SK-N-SH (cell line): ENCODE results near the gene DNTT. TPM values are rescaled to one million over a fixed set of nuclear protein-coding genes. Genes with fewer than 3 reads are reported as not detected.

ENCODE experiments used
- CTCF ChIA-PET: fragments of 300-600, 350-600 bp; formaldehyde crosslinking; extraction: SDS; loops from one replicate; lab custom pipeline; 2021; lab: Yijun Ruan, JAX
- POLR2A ChIA-PET: fragments of 350-600 bp; sonication (Branson Sonifier 250); formaldehyde crosslinking; extraction: SDS; loops from one replicate; lab custom pipeline; 2020; ENCODE audit warnings: antibody characterized with exemption, inconsistent platforms; lab: Yijun Ruan, JAX
- DNase-seq: peaks from one replicate; pipeline ENCODE4 v3.0.0; 2012
- H2AFZ ChIP-seq: fragments of 200-600 bp; sonication (generic); 2 replicates; pipeline ENCODE4 v1.8.1; 2016; ENCODE audit warnings: antibody characterized with exemption, mild to moderate bottlenecking, low read depth
- H3F3A ChIP-seq: fragments of 200-600 bp; sonication (generic); replicated peaks from 2 replicates; pipeline ENCODE3; 2016; ENCODE audit warnings: antibody characterized with exemption, mild to moderate bottlenecking; ENCODE audit not compliant: insufficient read depth
- H3K27ac ChIP-seq, 2 experiments: fragments of 200-500 bp in 1 of 2; fragments of 200-600 bp in 1 of 2; sonication (Bioruptor generic) in 1 of 2; sonication (generic), shearing (Covaris generic) in 1 of 2; 2 replicates each; pipeline versions ENCODE4 v1.5.1 to v1.6.1; 2014 to 2016; ENCODE audit warnings: low read depth in 2 of 2, inconsistent platforms in 1 of 2, low read length in 1 of 2, mild to moderate bottlenecking in 1 of 2, mixed read lengths in 1 of 2
- H3K27me3 ChIP-seq: fragments of 200-600 bp; sonication (generic), shearing (Covaris generic); 2 replicates; pipeline ENCODE4 v1.6.1; 2016; ENCODE audit warnings: mixed run types; ENCODE audit not compliant: insufficient read depth
- H3K36me3 ChIP-seq, 2 experiments: fragments of 200-500 bp in 1 of 2; fragments of 200-600 bp in 1 of 2; sonication (Bioruptor generic) in 1 of 2; sonication (generic) in 1 of 2; replicated peaks in 1 of 2; 2 replicates each; pipeline versions ENCODE3 to v1.5.1; 2014 to 2016; ENCODE audit warnings: low read length in 1 of 2, mild to moderate bottlenecking in 1 of 2; ENCODE audit not compliant: insufficient read depth in 2 of 2, control insufficient read depth in 1 of 2
- H3K4me1 ChIP-seq, 2 experiments: fragments of 200-500 bp in 1 of 2; fragments of 200-600 bp in 1 of 2; sonication (Bioruptor generic) in 1 of 2; sonication (generic), shearing (Covaris generic) in 1 of 2; 2 replicates each; pipeline versions ENCODE4 v1.5.1 to v1.6.1; 2014 to 2016; ENCODE audit warnings: low read depth in 1 of 2, low read length in 1 of 2, mixed run types in 1 of 2; ENCODE audit not compliant: insufficient read depth in 2 of 2, control insufficient read depth in 1 of 2
- H3K4me2 ChIP-seq: fragments of 200-600 bp; sonication (generic), shearing (Covaris generic); 2 replicates; pipeline ENCODE4 v1.6.1; 2017; ENCODE audit warnings: mixed run types
- H3K4me3 ChIP-seq, 2 experiments: fragments of 200-500 bp in 1 of 2; fragments of 200-600 bp in 1 of 2; sonication (Bioruptor generic) in 1 of 2; sonication (generic), shearing (Covaris generic) in 1 of 2; 2 replicates each; pipeline versions ENCODE4 v1.5.1 to v1.8.1; 2014 to 2016; ENCODE audit warnings: low read depth in 2 of 2, inconsistent platforms in 1 of 2, low read length in 1 of 2, mild to moderate bottlenecking in 1 of 2, mixed read lengths in 1 of 2, moderate library complexity in 1 of 2
- H3K79me2 ChIP-seq: fragments of 200-600 bp; sonication (generic); 2 replicates; pipeline ENCODE4 v1.8.1; 2017; ENCODE audit warnings: mild to moderate bottlenecking; ENCODE audit not compliant: insufficient read depth
- H3K9ac ChIP-seq: fragments of 200-600 bp; sonication (generic); 2 replicates; pipeline ENCODE4 v1.6.1; 2017; ENCODE audit warnings: mixed run types
- H3K9me2 ChIP-seq: fragments of 200-600 bp; sonication (generic); 2 replicates; pipeline ENCODE4 v1.6.1; 2017; ENCODE audit warnings: mixed run types
- H3K9me3 ChIP-seq: fragments of 200-600 bp; sonication (generic); 2 replicates; pipeline ENCODE4 v1.6.1; 2017; ENCODE audit warnings: mixed run types, mild to moderate bottlenecking, moderate library complexity
- H4K20me1 ChIP-seq: fragments of 200-600 bp; sonication (generic); 2 replicates; pipeline ENCODE4 v1.6.1; 2017; ENCODE audit warnings: mild to moderate bottlenecking, mixed run types; ENCODE audit not compliant: insufficient read depth
- CHD2 ChIP-seq: fragments of 150-350 bp; IDR thresholded peaks from 2 replicates; pipeline ENCODE4 v1.6.1; 2018; ENCODE audit warnings: low read length; ENCODE audit not compliant: partially characterized antibody
- CTCF ChIP-seq: fragments of 200-600 bp; sonication (generic); IDR thresholded peaks from 2 replicates; pipeline ENCODE4 v1.6.1; 2017; ENCODE audit warnings: antibody characterized with exemption, mild to moderate bottlenecking, moderate library complexity
- ELF1 ChIP-seq: IDR thresholded peaks from 2 replicates; pipeline ENCODE4 v1.4.0; 2012
- EP300 ChIP-seq, 2 experiments: IDR thresholded peaks; 2 replicates each; pipeline versions ENCODE4 v1.4.0 to v1.6.1; 2012; ENCODE audit warnings: borderline replicate concordance in 1 of 2, low read depth in 1 of 2, low read length in 1 of 2
- EZH2phosphoT487 ChIP-seq: fragments of 200-600 bp; sonication (generic); IDR thresholded peaks from 2 replicates; pipeline ENCODE4 v1.6.1; 2017; ENCODE audit warnings: low read depth, mixed run types, mild to moderate bottlenecking, antibody characterized with exemption, moderate library complexity, borderline replicate concordance
- FOXJ3 ChIP-seq: sonication (generic); formaldehyde crosslinking; IDR thresholded peaks from 2 replicates; pipeline ENCODE4 v1.5.1; 2020; ENCODE audit warnings: mild to moderate bottlenecking, missing genetic modification reagents
- GABPA ChIP-seq: IDR thresholded peaks from 2 replicates; pipeline ENCODE4 v1.4.0; 2012; ENCODE audit warnings: low read depth, mild to moderate bottlenecking
- GATA2 ChIP-seq: sonication (generic); formaldehyde crosslinking; IDR thresholded peaks from 2 replicates; pipeline ENCODE4 v1.5.0; 2020; ENCODE audit warnings: mild to moderate bottlenecking, missing genetic modification reagents
- MAX ChIP-seq: IDR thresholded peaks from 2 replicates; pipeline ENCODE4 v1.4.0; 2012; ENCODE audit warnings: low read depth
- NFIC ChIP-seq: IDR thresholded peaks from 2 replicates; pipeline ENCODE4 v1.4.0; 2012; ENCODE audit warnings: borderline replicate concordance
- PBX3 ChIP-seq: IDR thresholded peaks from 2 replicates; pipeline ENCODE4; 2012
- POLR2AphosphoS5 ChIP-seq: IDR thresholded peaks from 2 replicates; pipeline ENCODE4 v1.6.1; 2012; ENCODE audit warnings: low read depth, low read length
- REST ChIP-seq: IDR thresholded peaks from 2 replicates; pipeline ENCODE4 v1.6.1; 2012; ENCODE audit warnings: mild to moderate bottlenecking, low read depth, low read length, moderate library complexity
- TCF12 ChIP-seq: IDR thresholded peaks from 2 replicates; pipeline ENCODE4 v1.4.0; 2012
- WGBS: methylation state at CpG from one replicate; pipeline ENCODE4 v1.1.6; 2017; ENCODE audit warnings: low lambda C conversion rate; 5-methylcytosine and 5-hydroxymethylcytosine counted together
- polyA plus RNA-seq, 3 experiments: library from polyadenylated mRNA; depleted of rRNA; stranded (reverse); fragments of >200 nt; gene quantifications; 2 replicates each; pipeline ENCODE4 v1.2.3, GENCODE V29; 2012

Gene DNTT
- polyA plus RNA-seq, 1 of the 3 experiments (the other 2 are of a cell fraction) = not detected

- ChIA-PET CTCF (interaction anchor here (2.2 kb wide), 1 partner anchor 28 kb away, joined by 11 read pairs; no protein-coding TSS in a partner anchor), POLR2A (no interaction called here)
- Histone ChIP-seq H3K9ac (no peak overlapping the region), H3K4me1 (no peaks in the 10 kb centered on the region; a peak in 1 of 4 replicates), H3K9me3 (no peaks in the 10 kb centered on the region), H3K36me3 (no peaks in the 10 kb centered on the region), H2AFZ (no peak overlapping the region), H3F3A (no peaks in the 10 kb centered on the region), H3K4me3 (no peak overlapping the region), H3K9me2 (no peaks in the 10 kb centered on the region), H3K79me2 (no peaks in the 10 kb centered on the region), H3K27me3 (no peaks in the 10 kb centered on the region), H3K4me2 (no peak overlapping the region), H4K20me1 (no peaks in the 10 kb centered on the region), H3K27ac (no peak overlapping the region)
- 41% methylated on average over 4 of the region's 4 CpGs for WGBS
- DNase-seq = no peak
- TF ChIP-seq MAX (no peak), EP300 (IDR thresholded peaks at IDR 0.05; ENCODE audit: borderline replicate concordance in 1 of 2, low read depth in 1 of 2, low read length in 1 of 2) (no peak), CTCF (no peak), ELF1 (no peak), CHD2 (no peak)
Observed at GRCh38 chr10:96257944-96258343, 46.3 kb upstream of the DNTT start.

- CTCF ChIA-PET = interaction anchor here (1.0 to 2.2 kb wide), 2 partner anchors 30 kb away, joined by 4 to 11 read pairs; no protein-coding TSS in a partner anchor
- no peaks in the 10 kb centered on the region for H3F3A ChIP-seq
Observed at GRCh38 chr10:96259150-96259549, 45.1 kb upstream of the DNTT start.

More at GRCh38 chr10:96259150-96259549, 45.1 kb upstream of the DNTT start:
- Histone ChIP-seq H3K27me3 (no peaks in the 10 kb centered on the region), H3K79me2 (no peaks in the 10 kb centered on the region), H3K27ac (no peak overlapping the region), H3K9me2 (no peaks in the 10 kb centered on the region), H4K20me1 (no peaks in the 10 kb centered on the region), H3K36me3 (no peaks in the 10 kb centered on the region), H2AFZ (no peak overlapping the region), H3K4me1 (no peaks in the 10 kb centered on the region; a peak in 1 of 4 replicates), H3K9me3 (no peaks in the 10 kb centered on the region), H3K4me3 (no peak overlapping the region), H3K9ac (no peak overlapping the region), H3K4me2 (no peak overlapping the region)
- no peak for TF ChIP-seq TCF12
- no peak for TF ChIP-seq POLR2AphosphoS5
- TF ChIP-seq REST = no peak
- no peak for TF ChIP-seq GATA2 (CRISPR knock-in tag)
- no peak for TF ChIP-seq GABPA
- no peak for TF ChIP-seq ELF1
- TF ChIP-seq PBX3 = no peak
- TF ChIP-seq FOXJ3 (CRISPR knock-in tag) = no peak
- no peak for TF ChIP-seq EP300 (IDR thresholded peaks at IDR 0.05; ENCODE audit: borderline replicate concordance in 1 of 2, low read depth in 1 of 2, low read length in 1 of 2)
- no peak for TF ChIP-seq EZH2phosphoT487
- TF ChIP-seq NFIC = no peak
- POLR2A ChIA-PET = no interaction called here
- WGBS = 52% methylated on average over 6 of the region's 6 CpGs
- no peak for DNase-seq
